Measurements from ENCODE around the gene CBX4. TPM values are rescaled to one million over a fixed set of nuclear protein-coding genes. Genes with fewer than 3 reads are reported as not detected.

The CBX4 gene
- total RNA-seq, 1 experiment from 2014 or later = 53.5 TPM

DNA sequence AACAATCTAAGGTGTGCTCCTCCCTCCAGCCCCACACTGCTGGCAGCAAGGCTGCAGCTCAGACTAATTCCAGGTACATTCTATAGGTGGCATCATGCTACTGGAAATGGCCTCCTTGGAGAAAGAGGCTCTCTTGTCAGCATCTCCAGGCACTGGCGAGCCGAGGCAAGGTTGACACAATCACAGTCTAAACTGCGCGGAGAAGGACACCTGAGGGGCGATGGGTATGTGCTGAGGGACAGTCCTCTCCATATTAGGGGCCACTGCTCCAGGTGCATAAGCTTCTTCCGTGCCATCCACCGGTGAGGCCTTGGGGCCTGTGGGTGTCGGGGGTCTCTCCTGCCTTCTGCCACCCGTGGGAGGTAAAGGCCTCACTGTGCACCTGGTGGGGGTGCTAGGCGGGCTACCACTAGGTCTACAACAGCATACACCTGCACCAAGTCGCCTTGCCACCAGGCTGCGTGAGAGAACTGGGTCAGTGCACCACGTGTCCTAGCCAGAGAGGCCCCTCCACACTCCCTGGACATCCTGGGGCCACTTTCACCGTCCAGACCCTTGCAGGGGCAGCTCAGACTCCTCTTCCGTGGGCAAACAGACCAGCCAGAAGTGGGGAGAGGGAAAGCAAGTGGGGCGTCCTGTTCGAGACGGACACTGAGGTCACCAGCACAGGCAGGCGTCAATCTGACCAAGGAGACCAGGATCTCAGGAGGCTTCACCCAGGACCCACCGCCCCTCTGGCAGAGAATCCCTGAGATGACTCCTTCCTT is 30.3 kb downstream of the CBX4 start:
- POLR2A ChIA-PET (ENCODE audit: unreplicated experiment) = interaction anchor here (0.7 kb wide), 1 partner anchor 86 kb away, joined by 4 read pairs; no protein-coding TSS in a partner anchor
- CTCF ChIA-PET = interaction anchor here (0.5 to 1.6 kb wide), 11 partner anchors 12 to 197 kb away, joined by 3 to 12 read pairs (median 4); partner anchors contain the start of genes CBX4 and CBX8
- BruUV-seq (replicated peaks) = no TSS peak

DNA sequence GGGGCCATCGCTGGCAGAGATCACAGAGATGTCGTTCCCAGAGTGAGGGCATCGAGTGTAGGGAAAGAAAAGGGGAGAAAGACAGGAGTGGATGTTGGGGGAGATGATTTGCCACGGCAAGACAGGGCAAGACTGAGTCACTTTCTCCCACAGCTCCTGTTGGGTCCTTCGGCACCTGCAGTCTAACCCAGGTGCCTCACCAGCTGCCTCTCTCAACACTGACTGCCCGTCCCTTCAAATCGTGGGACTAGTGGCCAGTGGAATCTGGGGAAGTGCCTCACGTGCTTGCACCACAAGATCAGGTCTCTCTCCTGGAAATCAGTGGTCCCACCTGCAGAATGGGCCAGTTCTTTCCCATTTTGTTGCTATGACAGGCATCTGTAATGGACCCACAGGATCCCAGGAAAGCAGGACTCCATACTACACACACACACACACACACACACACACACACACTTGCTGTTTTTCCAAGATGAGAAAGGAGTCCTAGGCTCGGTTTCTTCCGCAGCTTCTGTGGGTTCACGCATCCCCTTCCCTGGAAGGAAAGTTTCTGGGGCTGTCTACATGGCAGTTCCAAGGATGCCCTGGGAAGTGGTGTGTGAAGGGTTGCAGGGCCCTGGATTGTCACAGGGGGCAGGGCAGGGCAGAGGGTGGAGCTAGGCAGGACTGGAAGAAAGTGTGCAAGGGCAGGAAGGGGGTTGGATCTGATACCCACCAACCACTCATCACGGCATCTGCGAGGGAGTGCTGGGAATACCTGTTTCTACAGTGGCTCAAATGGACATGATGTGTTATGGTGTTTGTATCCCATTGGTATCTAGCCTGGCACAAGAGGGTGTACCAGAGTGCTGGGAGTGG is 32.1 kb downstream of the CBX4 start:
- intact Hi-C loops (cut with micrococcal nuclease) = no loop called here
- no peak overlapping the region for H3K4me2 ChIP-seq (ENCODE audit: low read length)
- no peak overlapping the region for H2AFZ ChIP-seq (ENCODE audit: low read length)
- peaks cover 13% of the 10 kb centered on the region for H3K4me1 ChIP-seq (ENCODE audit: insufficient read depth, low read length)
- no peak overlapping the region for H3K27ac ChIP-seq (ENCODE audit: low read length)
- POLR2A ChIA-PET (ENCODE audit: unreplicated experiment) = no interaction called here
- H3K9me2 ChIP-seq (replicated peaks; ENCODE audit: low read length) = no peaks in the 10 kb centered on the region
- no peak overlapping the region for H3K9ac ChIP-seq (ENCODE audit: low read length)
- no peaks in the 10 kb centered on the region for H3F3A ChIP-seq (ENCODE audit: low read length, unreplicated experiment)
- H4K20me1 ChIP-seq (ENCODE audit: low read length) = no peaks in the 10 kb centered on the region
- H3K9me3 ChIP-seq (ENCODE audit: low read length) = no peaks in the 10 kb centered on the region
- no peak overlapping the region for H3K4me3 ChIP-seq (ENCODE audit: low read length)
- ATAC-seq = no peak
- BruUV-seq (replicated peaks) = no TSS peak
- CTCF ChIA-PET = interaction anchor here (1.2 to 1.6 kb wide), 4 partner anchors 12 to 181 kb away, joined by 3 to 11 read pairs (median 4); partner anchors contain the start of gene CBX4
- peaks cover 87% of the 10 kb centered on the region for H3K27me3 ChIP-seq (ENCODE audit: low read length)
- DNase-seq = no peak
- H3K36me3 ChIP-seq (ENCODE audit: low read depth, low read length) = no peaks in the 10 kb centered on the region
- TF ChIP-seq, protein P1, sequence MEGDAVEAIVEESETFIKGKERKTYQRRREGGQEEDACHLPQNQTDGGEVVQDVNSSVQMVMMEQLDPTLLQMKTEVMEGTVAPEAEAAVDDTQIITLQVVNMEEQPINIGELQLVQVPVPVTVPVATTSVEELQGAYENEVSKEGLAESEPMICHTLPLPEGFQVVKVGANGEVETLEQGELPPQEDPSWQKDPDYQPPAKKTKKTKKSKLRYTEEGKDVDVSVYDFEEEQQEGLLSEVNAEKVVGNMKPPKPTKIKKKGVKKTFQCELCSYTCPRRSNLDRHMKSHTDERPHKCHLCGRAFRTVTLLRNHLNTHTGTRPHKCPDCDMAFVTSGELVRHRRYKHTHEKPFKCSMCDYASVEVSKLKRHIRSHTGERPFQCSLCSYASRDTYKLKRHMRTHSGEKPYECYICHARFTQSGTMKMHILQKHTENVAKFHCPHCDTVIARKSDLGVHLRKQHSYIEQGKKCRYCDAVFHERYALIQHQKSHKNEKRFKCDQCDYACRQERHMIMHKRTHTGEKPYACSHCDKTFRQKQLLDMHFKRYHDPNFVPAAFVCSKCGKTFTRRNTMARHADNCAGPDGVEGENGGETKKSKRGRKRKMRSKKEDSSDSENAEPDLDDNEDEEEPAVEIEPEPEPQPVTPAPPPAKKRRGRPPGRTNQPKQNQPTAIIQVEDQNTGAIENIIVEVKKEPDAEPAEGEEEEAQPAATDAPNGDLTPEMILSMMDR (conservative IDR thresholded peaks at IDR 0.05; ENCODE audit: low read depth, low read length) = no peak
- TF ChIP-seq EZH2 (IDR thresholded peaks at IDR 0.05; ENCODE audit: low read length, unreplicated experiment) = no peak
- no peak for TF ChIP-seq EZH2phosphoT487 (IDR thresholded peaks at IDR 0.05; ENCODE audit: borderline replicate concordance, low read length)
- H3K79me2 ChIP-seq (ENCODE audit: low read length) = no peaks in the 10 kb centered on the region

More for the DNA sequence above, 30.3 kb downstream of the CBX4 start:
- Histone ChIP-seq H4K20me1 (ENCODE audit: low read length) (no peaks in the 10 kb centered on the region), H3K4me1 (ENCODE audit: insufficient read depth, low read length) (peaks cover 21% of the 10 kb centered on the region), H3F3A (ENCODE audit: low read length, unreplicated experiment) (no peaks in the 10 kb centered on the region), H3K4me2 (ENCODE audit: low read length) (no peak overlapping the region), H3K9ac (ENCODE audit: low read length) (no peak overlapping the region), H3K27me3 (ENCODE audit: low read length) (peaks cover 77% of the 10 kb centered on the region), H3K36me3 (ENCODE audit: low read depth, low read length) (no peaks in the 10 kb centered on the region), H3K9me3 (ENCODE audit: low read length) (no peaks in the 10 kb centered on the region), H3K79me2 (ENCODE audit: low read length) (no peaks in the 10 kb centered on the region), H3K27ac (ENCODE audit: low read length) (no peak overlapping the region), H3K4me3 (ENCODE audit: low read length) (no peak overlapping the region), H3K9me2 (replicated peaks; ENCODE audit: low read length) (no peaks in the 10 kb centered on the region), H2AFZ (ENCODE audit: low read length) (no peak overlapping the region)
- intact Hi-C loops (cut with micrococcal nuclease) = loop anchor here (1.0 kb wide), 1 partner anchor 183 kb away; no protein-coding TSS in a partner anchor
- peak; percentile 80 for DNase-seq
- TF ChIP-seq, protein P1 (conservative IDR thresholded peaks at IDR 0.05; ENCODE audit: low read depth, low read length) = peak; percentile 73
- TF ChIP-seq EZH2phosphoT487 (IDR thresholded peaks at IDR 0.05; ENCODE audit: borderline replicate concordance, low read length) = peak; percentile 38; the same call in 1 of the 2 replicates
- no peak for TF ChIP-seq EZH2 (IDR thresholded peaks at IDR 0.05; ENCODE audit: low read length, unreplicated experiment)
- peak; percentile 41 for ATAC-seq

Data from PC-3 (cell line).